ENCODE measurements around the gene ZNF358.

GRCh38 chr19:7492142-7492541, 23.8 kb upstream of the ZNF358 start:
- TF ChIP-seq CTCF (IDR thresholded peaks at IDR 0.05; ENCODE audit: borderline replicate concordance, extremely low read depth, low read length, poor library complexity, severe bottlenecking) (no peak), EZH2 (IDR thresholded peaks at IDR 0.05; ENCODE audit: borderline replicate concordance, low read depth, low read length, severe bottlenecking) (no peak)
